Measurements from ENCODE around the gene TCERG1L.

Gene TCERG1L

GRCh38 chr10:131260031-131260430 is 51.5 kb downstream of the TCERG1L start:
- DNase-seq (ENCODE audit: low read depth in 2 of 2): no peak
- no peak for TF ChIP-seq CTCF (IDR thresholded peaks at IDR 0.05; ENCODE audit: low read depth, low read length)
- H3K4me3 ChIP-seq (replicated peaks in 1 of 2; ENCODE audit: low read depth in 2 of 2, low read length in 2 of 2): no peak overlapping the region

GRCh38 chr10:131259535-131259934 is 52.0 kb downstream of the TCERG1L start:
- no peak for TF ChIP-seq CTCF (IDR thresholded peaks at IDR 0.05; ENCODE audit: low read depth, low read length)
- no peak for DNase-seq (ENCODE audit: low read depth in 2 of 2)
- no peak overlapping the region for H3K4me3 ChIP-seq (replicated peaks in 1 of 2; ENCODE audit: low read depth in 2 of 2, low read length in 2 of 2)

- TF ChIP-seq CTCF (IDR thresholded peaks at IDR 0.05; ENCODE audit: low read depth, low read length): no peak
- no peak overlapping the region for H3K4me3 ChIP-seq (replicated peaks in 1 of 2; ENCODE audit: low read depth in 2 of 2, low read length in 2 of 2)
- no peak for DNase-seq (ENCODE audit: low read depth in 2 of 2)
Measured at GRCh38 chr10:131258256-131258655, 53.3 kb downstream of the TCERG1L start.

GRCh38 chr10:131257027-131257426 is 54.5 kb downstream of the TCERG1L start:
- H3K4me3 ChIP-seq (replicated peaks in 1 of 2; ENCODE audit: low read depth in 2 of 2, low read length in 2 of 2): no peak overlapping the region
- no peak for DNase-seq (ENCODE audit: low read depth in 2 of 2)
- TF ChIP-seq CTCF (IDR thresholded peaks at IDR 0.05; ENCODE audit: low read depth, low read length): no peak

- DNase-seq (ENCODE audit: low read depth in 2 of 2): no peak
- no peak for TF ChIP-seq CTCF (IDR thresholded peaks at IDR 0.05; ENCODE audit: low read depth, low read length)
Measured at GRCh38 chr10:131254859-131255252, 56.7 kb downstream of the TCERG1L start.

GRCh38 chr10:131253931-131254858 is 57.3 kb downstream of the TCERG1L start:
- TF ChIP-seq CTCF (IDR thresholded peaks at IDR 0.05; ENCODE audit: low read depth, low read length): no peak
- no peak for DNase-seq (ENCODE audit: low read depth in 2 of 2)
- H3K4me3 ChIP-seq (replicated peaks in 1 of 2; ENCODE audit: low read depth in 2 of 2, low read length in 2 of 2): no peak overlapping the region

More at GRCh38 chr10:131254859-131255252, 56.7 kb downstream of the TCERG1L start:
- no peak overlapping the region for H3K4me3 ChIP-seq (replicated peaks in 1 of 2; ENCODE audit: low read depth in 2 of 2, low read length in 2 of 2)
